ENCODE measurements around the gene PCSK5. TPM values are rescaled to one million over a fixed set of nuclear protein-coding genes. Genes with fewer than 3 reads are reported as not detected.

PCSK5 gene
- total RNA-seq, 2 donors from 2014 or later: 2.5 to 3.5 TPM

DNA sequence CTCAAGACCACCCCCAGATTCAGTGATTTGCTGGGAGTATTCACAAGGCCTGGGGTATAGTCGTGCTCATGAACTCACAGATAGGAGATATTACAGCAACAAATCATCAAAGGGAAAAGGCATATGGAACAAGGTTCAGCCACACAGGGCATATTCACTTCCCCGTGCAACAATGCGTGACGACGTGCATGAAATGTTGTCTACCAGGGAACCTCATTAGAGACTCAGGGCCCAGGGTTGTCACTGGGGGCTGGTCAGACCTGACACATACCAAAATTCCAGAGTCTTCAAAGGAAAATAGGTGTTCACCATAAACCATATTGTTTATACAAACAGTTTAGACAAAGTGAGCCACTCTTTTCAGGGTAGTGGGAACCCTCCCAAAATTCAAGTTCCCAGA is 291.3 kb downstream of the PCSK5 start:
- no peak overlapping the region for H3K27ac Mint-ChIP-seq
- Histone ChIP-seq H3K4me3 (ENCODE audit: low read length) (no peak overlapping the region), H3K27ac (ENCODE audit: low read depth, low read length) (peak overlapping the region; percentile 25), H3K36me3 (ENCODE audit: control insufficient read depth, insufficient read depth, low read length) (no peaks in the 10 kb centered on the region), H3K27me3 (ENCODE audit: control insufficient read depth, insufficient read depth, low read length, poor library complexity, severe bottlenecking) (no peaks in the 10 kb centered on the region), H3K4me1 (ENCODE audit: control insufficient read depth, insufficient read depth, low read length) (peaks cover 17% of the 10 kb centered on the region), H3K9ac (ENCODE audit: extremely low read depth, low read length, poor library complexity, severe bottlenecking) (no peak overlapping the region), H3K9me3 (ENCODE audit: control insufficient read depth, low read length) (no peaks in the 10 kb centered on the region)
- no peak overlapping the region for H3K4me3 Mint-ChIP-seq
- no peaks in the 10 kb centered on the region for H3K36me3 Mint-ChIP-seq (ENCODE audit: low read depth)
- H3K27me3 Mint-ChIP-seq (ENCODE audit: insufficient read depth): peaks cover 5% of the 10 kb centered on the region
- H3K4me1 Mint-ChIP-seq: peaks cover 26% of the 10 kb centered on the region
- TF ChIP-seq, protein P1, sequence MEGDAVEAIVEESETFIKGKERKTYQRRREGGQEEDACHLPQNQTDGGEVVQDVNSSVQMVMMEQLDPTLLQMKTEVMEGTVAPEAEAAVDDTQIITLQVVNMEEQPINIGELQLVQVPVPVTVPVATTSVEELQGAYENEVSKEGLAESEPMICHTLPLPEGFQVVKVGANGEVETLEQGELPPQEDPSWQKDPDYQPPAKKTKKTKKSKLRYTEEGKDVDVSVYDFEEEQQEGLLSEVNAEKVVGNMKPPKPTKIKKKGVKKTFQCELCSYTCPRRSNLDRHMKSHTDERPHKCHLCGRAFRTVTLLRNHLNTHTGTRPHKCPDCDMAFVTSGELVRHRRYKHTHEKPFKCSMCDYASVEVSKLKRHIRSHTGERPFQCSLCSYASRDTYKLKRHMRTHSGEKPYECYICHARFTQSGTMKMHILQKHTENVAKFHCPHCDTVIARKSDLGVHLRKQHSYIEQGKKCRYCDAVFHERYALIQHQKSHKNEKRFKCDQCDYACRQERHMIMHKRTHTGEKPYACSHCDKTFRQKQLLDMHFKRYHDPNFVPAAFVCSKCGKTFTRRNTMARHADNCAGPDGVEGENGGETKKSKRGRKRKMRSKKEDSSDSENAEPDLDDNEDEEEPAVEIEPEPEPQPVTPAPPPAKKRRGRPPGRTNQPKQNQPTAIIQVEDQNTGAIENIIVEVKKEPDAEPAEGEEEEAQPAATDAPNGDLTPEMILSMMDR (conservative IDR thresholded peaks at IDR 0.05): no peak
- 93 to 97% methylated on average over 2 to 5 of the region's 5 CpGs for WGBS, 2 experiments (ENCODE audit: insufficient coverage in 1 of 2, insufficient read length in 1 of 2)
- no peak for DNase-seq
- no peaks in the 10 kb centered on the region for H3K9me3 Mint-ChIP-seq

DNA sequence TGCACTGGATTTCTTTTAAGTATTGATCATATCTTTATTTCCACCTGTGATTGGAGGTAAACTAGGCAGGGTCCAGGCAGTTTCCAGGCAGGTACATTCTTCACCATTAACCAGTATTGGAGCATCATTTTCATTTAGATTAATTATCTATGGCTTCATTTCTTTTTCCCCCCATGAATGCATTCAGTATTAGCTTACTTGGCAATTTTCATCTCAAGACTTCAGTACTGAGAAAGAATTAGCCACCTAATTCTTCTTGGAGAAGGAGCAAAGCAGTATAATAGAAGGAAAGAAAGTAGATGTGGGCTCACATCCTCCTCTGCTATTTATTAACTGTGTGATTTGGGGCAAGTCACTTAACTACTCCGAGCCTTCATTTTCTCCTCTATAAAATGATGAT is 295.0 kb downstream of the PCSK5 start:
- no CpG with 5 or more reads among the region's 1 CpG for WGBS, 2 experiments (ENCODE audit: insufficient coverage in 1 of 2, insufficient read length in 1 of 2)
- no peaks in the 10 kb centered on the region for H3K27me3 ChIP-seq (ENCODE audit: control insufficient read depth, insufficient read depth, low read length, poor library complexity, severe bottlenecking)
- peaks cover 5% of the 10 kb centered on the region for H3K27me3 Mint-ChIP-seq (ENCODE audit: insufficient read depth)
- DNase-seq: no peak
- H3K36me3 ChIP-seq (ENCODE audit: control insufficient read depth, insufficient read depth, low read length): no peaks in the 10 kb centered on the region
- no peak overlapping the region for H3K4me3 Mint-ChIP-seq
- H3K9me3 ChIP-seq (ENCODE audit: control insufficient read depth, low read length): no peaks in the 10 kb centered on the region
- H3K4me3 ChIP-seq (ENCODE audit: low read length): no peak overlapping the region
- H3K4me1 ChIP-seq (ENCODE audit: control insufficient read depth, insufficient read depth, low read length): peaks cover 12% of the 10 kb centered on the region
- no peak overlapping the region for H3K27ac ChIP-seq (ENCODE audit: low read depth, low read length)
- no peak overlapping the region for H3K27ac Mint-ChIP-seq
- peaks cover 19% of the 10 kb centered on the region for H3K4me1 Mint-ChIP-seq
- TF ChIP-seq, protein P1 (conservative IDR thresholded peaks at IDR 0.05): no peak
- no peak overlapping the region for H3K9ac ChIP-seq (ENCODE audit: extremely low read depth, low read length, poor library complexity, severe bottlenecking)
- no peaks in the 10 kb centered on the region for H3K36me3 Mint-ChIP-seq (ENCODE audit: low read depth)
- H3K9me3 Mint-ChIP-seq: no peaks in the 10 kb centered on the region

DNA sequence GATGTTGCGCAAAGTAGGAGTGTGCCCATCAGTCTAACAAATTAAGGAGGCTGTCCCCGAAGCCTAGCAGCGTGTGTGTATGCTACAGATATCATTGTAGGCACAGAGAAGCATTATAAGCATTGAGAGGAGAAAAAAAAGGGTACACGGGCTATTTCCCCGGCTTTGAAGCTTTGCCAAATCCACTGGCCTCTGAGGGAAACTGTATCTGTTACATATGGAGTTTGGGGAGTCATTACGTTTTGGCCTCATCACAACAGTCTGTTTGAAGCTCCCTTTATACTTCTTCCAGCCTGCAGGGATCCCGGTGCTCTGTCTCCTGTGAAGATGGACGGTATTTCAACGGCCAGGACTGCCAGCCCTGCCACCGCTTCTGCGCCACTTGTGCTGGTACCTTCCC is 297.8 kb downstream of the PCSK5 start:
- Mint-ChIP-seq H3K36me3 (ENCODE audit: low read depth) (no peaks in the 10 kb centered on the region), H3K27me3 (ENCODE audit: insufficient read depth) (no peaks in the 10 kb centered on the region)
- DNase-seq: no peak

More for the DNA sequence above, 297.8 kb downstream of the PCSK5 start:
- no peak overlapping the region for H3K4me3 Mint-ChIP-seq
- no peaks in the 10 kb centered on the region for H3K9me3 Mint-ChIP-seq
- TF ChIP-seq, protein P1 (conservative IDR thresholded peaks at IDR 0.05): no peak
- peaks cover 6% of the 10 kb centered on the region for H3K4me1 Mint-ChIP-seq
- Histone ChIP-seq H3K9me3 (ENCODE audit: control insufficient read depth, low read length) (no peaks in the 10 kb centered on the region), H3K36me3 (ENCODE audit: control insufficient read depth, insufficient read depth, low read length) (no peaks in the 10 kb centered on the region), H3K4me3 (ENCODE audit: low read length) (no peak overlapping the region), H3K9ac (ENCODE audit: extremely low read depth, low read length, poor library complexity, severe bottlenecking) (no peak overlapping the region), H3K27ac (ENCODE audit: low read depth, low read length) (no peak overlapping the region), H3K4me1 (ENCODE audit: control insufficient read depth, insufficient read depth, low read length) (peaks cover 7% of the 10 kb centered on the region), H3K27me3 (ENCODE audit: control insufficient read depth, insufficient read depth, low read length, poor library complexity, severe bottlenecking) (no peaks in the 10 kb centered on the region)
- H3K27ac Mint-ChIP-seq: no peak overlapping the region
- 90 to 94% methylated on average over 9 to 11 of the region's 11 CpGs for WGBS, 2 experiments (ENCODE audit: insufficient coverage in 1 of 2, insufficient read length in 1 of 2)

Measured in endodermal cell (in vitro differentiated cells).